K562 (cell line): ENCODE measurements around the gene FAM111B. TPM values are rescaled to one million over a fixed set of nuclear protein-coding genes. Genes with fewer than 3 reads are reported as not detected.

Experiments used
- FUS ChIP-seq: fragments of 200-400 bp; formaldehyde crosslinking; optimal IDR thresholded peaks from 2 replicates; pipeline ENCODE3; 2017; ENCODE audit warnings: low read depth, low read length
- KDM5B ChIP-seq: fragments of 200-600 bp; sonication (generic); IDR thresholded peaks from 2 replicates; pipeline ENCODE4 v1.6.1; 2012; ENCODE audit warnings: low read depth, mild to moderate bottlenecking, moderate library complexity, low read length, control low read depth, inconsistent platforms; ENCODE audit not compliant: insufficient replicate concordance
- NFE2L1 ChIP-seq: fragments of 450-650 bp; IDR thresholded peaks from 2 replicates; pipeline ENCODE4 v1.6.1; 2016; ENCODE audit warnings: missing genetic modification characterization, low read depth, mild to moderate bottlenecking, missing compliant biosample characterization, moderate library complexity, borderline replicate concordance
- USF1 ChIP-seq: sonication (generic); formaldehyde crosslinking; IDR thresholded peaks from 2 replicates; pipeline ENCODE4 v1.9.0; 2022; ENCODE audit warnings: mild to moderate bottlenecking, missing genetic modification reagents
- ZFP36 ChIP-seq: fragments of 150-350 bp; IDR thresholded peaks from 2 replicates; pipeline ENCODE4 v1.6.1; 2018; ENCODE audit warnings: low read length, low read depth; ENCODE audit not compliant: partially characterized antibody
- ZNF253 ChIP-seq: fragments of 250-450 bp; sonication (Bioruptor Pico); conservative IDR thresholded peaks from 2 replicates; pipeline ENCODE4 v1.6.1; 2021; ENCODE audit warnings: mild to moderate bottlenecking
- ZNF407 ChIP-seq: fragments of 450-650 bp; IDR thresholded peaks from 2 replicates; pipeline ENCODE4 v1.6.1; 2016; ENCODE audit warnings: low read depth
- polyA plus RNA-seq, 8 experiments: library from polyadenylated mRNA; depleted of rRNA in 4 of 8; stranded (reverse) in 5 of 8; unstranded in 3 of 8; fragments of >200 nt; fragmentation: Nextera tagmentation in 2 of 8; fragmentation: Illumina TruSeq in 1 of 8; extraction: Ambion mirVana in 2 of 8; extraction: Trizol in 1 of 8; gene quantifications; 2 replicates each; pipeline versions ENCODE4 v1.2.1 to v1.2.3, GENCODE V29; 2011 to 2014; ENCODE audit warnings: inconsistent platforms in 1 of 8, missing spikeins in 1 of 8
- total RNA-seq, 7 experiments: library from RNA; depleted of rRNA in 6 of 7; stranded (reverse); fragments of >200 nt in 6 of 7; fragmentation: Illumina TruSeq in 2 of 7; extraction: Trizol in 2 of 7; gene quantifications; 2 replicates each; pipeline versions ENCODE4 v1.2.1 to v1.2.3, GENCODE V29; 2011 to 2021; ENCODE audit warnings: low replicate concordance in 1 of 7
- TF ChIP-seq, protein P1 (sequence below): IDR thresholded peaks from 2 replicates; pipeline ENCODE4 v1.6.1; 2011; ENCODE audit warnings: borderline replicate concordance, low read depth, mild to moderate bottlenecking, moderate library complexity, low read length; ENCODE audit not compliant: insufficient read depth, poor library complexity, severe bottlenecking
- TF ChIP-seq, protein P2 (sequence below): fragments of 450-650 bp; IDR thresholded peaks from 2 replicates; pipeline ENCODE4 v1.6.1; 2016; ENCODE audit warnings: borderline replicate concordance
- TF ChIP-seq, protein P3 (sequence below), 3 experiments: fragments of 200-800 bp in 1 of 3; sonication (Bioruptor generic) in 1 of 3; sonication (generic) in 1 of 3; formaldehyde crosslinking in 1 of 3; IDR thresholded peaks; 2 replicates each; pipeline versions ENCODE4 v1.6.1 to v1.8.0; 2016 to 2022; ENCODE audit warnings: mild to moderate bottlenecking in 2 of 3, missing compliant biosample characterization in 2 of 3, missing genetic modification characterization in 2 of 3, missing genetic modification reagents in 1 of 3

Gene FAM111B
- total and polyA plus RNA-seq, 9 of the 15 experiments (the other 6 are each of a cell fraction or from before 2014, with no cell fraction given), result 0.01 to 0.33 (median 0.06) TPM; not detected in 5

DNA sequence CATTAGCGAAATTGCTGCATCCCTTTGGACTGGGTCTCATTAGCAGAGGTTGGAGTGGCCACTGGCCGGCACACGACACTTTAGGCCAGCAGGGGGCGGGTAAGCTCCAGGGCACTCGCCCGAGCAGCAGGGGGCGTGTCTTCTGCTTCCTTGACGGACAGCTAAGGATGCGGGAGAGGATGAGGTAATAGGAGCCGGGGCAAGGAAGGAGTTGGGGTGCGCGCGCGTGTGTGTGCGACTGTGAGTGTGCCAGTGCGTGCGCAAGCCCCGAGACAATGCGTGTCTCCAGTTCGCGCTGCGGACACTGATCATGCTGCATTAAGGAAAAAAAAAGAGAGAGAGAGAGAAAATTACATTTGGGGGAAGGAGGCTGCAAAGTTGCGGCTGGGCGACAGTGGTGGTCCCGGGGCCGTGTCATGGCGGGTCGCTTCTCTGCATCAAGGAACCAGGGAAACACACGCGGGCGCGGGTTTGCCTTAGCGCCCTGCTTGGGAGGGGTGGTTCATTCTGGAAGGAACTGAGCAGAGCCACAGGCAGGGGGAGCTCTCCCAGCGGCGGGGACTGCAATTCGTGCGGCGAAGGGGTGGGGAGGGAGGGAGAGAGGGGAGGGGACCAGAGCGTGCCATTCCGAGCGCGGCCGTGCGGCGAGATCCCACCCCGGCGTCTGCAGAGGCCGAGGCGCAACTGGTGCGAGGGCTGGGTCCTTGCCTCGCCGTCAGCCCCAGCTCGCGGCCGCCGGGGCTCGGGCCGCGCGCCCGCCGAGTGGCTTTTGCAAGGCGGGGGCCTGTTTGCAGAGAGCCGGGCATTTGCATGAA lies 64.7 kb downstream of the FAM111B start, which contains the start of gene DTX4 (continued):
- TF ChIP-seq ZNF407, result no peak
- TF ChIP-seq, protein P1, sequence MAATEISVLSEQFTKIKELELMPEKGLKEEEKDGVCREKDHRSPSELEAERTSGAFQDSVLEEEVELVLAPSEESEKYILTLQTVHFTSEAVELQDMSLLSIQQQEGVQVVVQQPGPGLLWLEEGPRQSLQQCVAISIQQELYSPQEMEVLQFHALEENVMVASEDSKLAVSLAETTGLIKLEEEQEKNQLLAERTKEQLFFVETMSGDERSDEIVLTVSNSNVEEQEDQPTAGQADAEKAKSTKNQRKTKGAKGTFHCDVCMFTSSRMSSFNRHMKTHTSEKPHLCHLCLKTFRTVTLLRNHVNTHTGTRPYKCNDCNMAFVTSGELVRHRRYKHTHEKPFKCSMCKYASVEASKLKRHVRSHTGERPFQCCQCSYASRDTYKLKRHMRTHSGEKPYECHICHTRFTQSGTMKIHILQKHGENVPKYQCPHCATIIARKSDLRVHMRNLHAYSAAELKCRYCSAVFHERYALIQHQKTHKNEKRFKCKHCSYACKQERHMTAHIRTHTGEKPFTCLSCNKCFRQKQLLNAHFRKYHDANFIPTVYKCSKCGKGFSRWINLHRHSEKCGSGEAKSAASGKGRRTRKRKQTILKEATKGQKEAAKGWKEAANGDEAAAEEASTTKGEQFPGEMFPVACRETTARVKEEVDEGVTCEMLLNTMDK, result peak; percentile 61
- TF ChIP-seq, protein P2, sequence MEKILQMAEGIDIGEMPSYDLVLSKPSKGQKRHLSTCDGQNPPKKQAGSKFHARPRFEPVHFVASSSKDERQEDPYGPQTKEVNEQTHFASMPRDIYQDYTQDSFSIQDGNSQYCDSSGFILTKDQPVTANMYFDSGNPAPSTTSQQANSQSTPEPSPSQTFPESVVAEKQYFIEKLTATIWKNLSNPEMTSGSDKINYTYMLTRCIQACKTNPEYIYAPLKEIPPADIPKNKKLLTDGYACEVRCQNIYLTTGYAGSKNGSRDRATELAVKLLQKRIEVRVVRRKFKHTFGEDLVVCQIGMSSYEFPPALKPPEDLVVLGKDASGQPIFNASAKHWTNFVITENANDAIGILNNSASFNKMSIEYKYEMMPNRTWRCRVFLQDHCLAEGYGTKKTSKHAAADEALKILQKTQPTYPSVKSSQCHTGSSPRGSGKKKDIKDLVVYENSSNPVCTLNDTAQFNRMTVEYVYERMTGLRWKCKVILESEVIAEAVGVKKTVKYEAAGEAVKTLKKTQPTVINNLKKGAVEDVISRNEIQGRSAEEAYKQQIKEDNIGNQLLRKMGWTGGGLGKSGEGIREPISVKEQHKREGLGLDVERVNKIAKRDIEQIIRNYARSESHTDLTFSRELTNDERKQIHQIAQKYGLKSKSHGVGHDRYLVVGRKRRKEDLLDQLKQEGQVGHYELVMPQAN, result peak; percentile 43; the same call in 1 of the 2 replicates
- no peak for TF ChIP-seq FUS
- TF ChIP-seq, protein P3, sequence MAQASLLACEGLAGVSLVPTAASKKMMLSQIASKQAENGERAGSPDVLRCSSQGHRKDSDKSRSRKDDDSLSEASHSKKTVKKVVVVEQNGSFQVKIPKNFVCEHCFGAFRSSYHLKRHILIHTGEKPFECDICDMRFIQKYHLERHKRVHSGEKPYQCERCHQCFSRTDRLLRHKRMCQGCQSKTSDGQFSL (CRISPR knock-in tag; IDR thresholded peaks at IDR 0.05), result peak; percentile 49; the same call in 1 of the 2 replicates
- TF ChIP-seq, protein P3 (tag; IDR thresholded peaks at IDR 0.05), result no peak
- no peak for TF ChIP-seq ZNF253 (CRISPR knock-in tag)
- TF ChIP-seq KDM5B, result no peak
- TF ChIP-seq ZFP36, result no peak
- TF ChIP-seq USF1, result no peak
- no peak for TF ChIP-seq NFE2L1 (tag)
